SK-N-SH (cell line): Measurements from ENCODE around the gene ZIM2. TPM values are rescaled to one million over a fixed set of nuclear protein-coding genes. Genes with fewer than 3 reads are reported as not detected.

Source experiments
- CTCF ChIA-PET: fragments of 300-600, 350-600 bp; formaldehyde crosslinking; extraction: SDS; loops from one replicate; lab custom pipeline; 2021; lab: Yijun Ruan, JAX
- POLR2A ChIA-PET: fragments of 350-600 bp; sonication (Branson Sonifier 250); formaldehyde crosslinking; extraction: SDS; loops from one replicate; lab custom pipeline; 2020; ENCODE audit warnings: antibody characterized with exemption, inconsistent platforms; lab: Yijun Ruan, JAX
- DNase-seq: peaks from one replicate; pipeline ENCODE4 v3.0.0; 2012
- H2AFZ ChIP-seq: fragments of 200-600 bp; sonication (generic); 2 replicates; pipeline ENCODE4 v1.8.1; 2016; ENCODE audit warnings: antibody characterized with exemption, mild to moderate bottlenecking, low read depth
- H3F3A ChIP-seq: fragments of 200-600 bp; sonication (generic); replicated peaks from 2 replicates; pipeline ENCODE3; 2016; ENCODE audit warnings: antibody characterized with exemption, mild to moderate bottlenecking; ENCODE audit not compliant: insufficient read depth
- H3K27ac ChIP-seq, 2 experiments: fragments of 200-500 bp in 1 of 2; fragments of 200-600 bp in 1 of 2; sonication (Bioruptor generic) in 1 of 2; sonication (generic), shearing (Covaris generic) in 1 of 2; 2 replicates each; pipeline versions ENCODE4 v1.5.1 to v1.6.1; 2014 to 2016; ENCODE audit warnings: low read depth in 2 of 2, inconsistent platforms in 1 of 2, low read length in 1 of 2, mild to moderate bottlenecking in 1 of 2, mixed read lengths in 1 of 2
- H3K27me3 ChIP-seq: fragments of 200-600 bp; sonication (generic), shearing (Covaris generic); 2 replicates; pipeline ENCODE4 v1.6.1; 2016; ENCODE audit warnings: mixed run types; ENCODE audit not compliant: insufficient read depth
- H3K36me3 ChIP-seq, 2 experiments: fragments of 200-500 bp in 1 of 2; fragments of 200-600 bp in 1 of 2; sonication (Bioruptor generic) in 1 of 2; sonication (generic) in 1 of 2; replicated peaks in 1 of 2; 2 replicates each; pipeline versions ENCODE3 to v1.5.1; 2014 to 2016; ENCODE audit warnings: low read length in 1 of 2, mild to moderate bottlenecking in 1 of 2; ENCODE audit not compliant: insufficient read depth in 2 of 2, control insufficient read depth in 1 of 2
- H3K4me1 ChIP-seq, 2 experiments: fragments of 200-500 bp in 1 of 2; fragments of 200-600 bp in 1 of 2; sonication (Bioruptor generic) in 1 of 2; sonication (generic), shearing (Covaris generic) in 1 of 2; 2 replicates each; pipeline versions ENCODE4 v1.5.1 to v1.6.1; 2014 to 2016; ENCODE audit warnings: low read depth in 1 of 2, low read length in 1 of 2, mixed run types in 1 of 2; ENCODE audit not compliant: insufficient read depth in 2 of 2, control insufficient read depth in 1 of 2
- H3K4me2 ChIP-seq: fragments of 200-600 bp; sonication (generic), shearing (Covaris generic); 2 replicates; pipeline ENCODE4 v1.6.1; 2017; ENCODE audit warnings: mixed run types
- H3K4me3 ChIP-seq, 2 experiments: fragments of 200-500 bp in 1 of 2; fragments of 200-600 bp in 1 of 2; sonication (Bioruptor generic) in 1 of 2; sonication (generic), shearing (Covaris generic) in 1 of 2; 2 replicates each; pipeline versions ENCODE4 v1.5.1 to v1.8.1; 2014 to 2016; ENCODE audit warnings: low read depth in 2 of 2, inconsistent platforms in 1 of 2, low read length in 1 of 2, mild to moderate bottlenecking in 1 of 2, mixed read lengths in 1 of 2, moderate library complexity in 1 of 2
- H3K79me2 ChIP-seq: fragments of 200-600 bp; sonication (generic); 2 replicates; pipeline ENCODE4 v1.8.1; 2017; ENCODE audit warnings: mild to moderate bottlenecking; ENCODE audit not compliant: insufficient read depth
- H3K9ac ChIP-seq: fragments of 200-600 bp; sonication (generic); 2 replicates; pipeline ENCODE4 v1.6.1; 2017; ENCODE audit warnings: mixed run types
- H3K9me2 ChIP-seq: fragments of 200-600 bp; sonication (generic); 2 replicates; pipeline ENCODE4 v1.6.1; 2017; ENCODE audit warnings: mixed run types
- H3K9me3 ChIP-seq: fragments of 200-600 bp; sonication (generic); 2 replicates; pipeline ENCODE4 v1.6.1; 2017; ENCODE audit warnings: mixed run types, mild to moderate bottlenecking, moderate library complexity
- H4K20me1 ChIP-seq: fragments of 200-600 bp; sonication (generic); 2 replicates; pipeline ENCODE4 v1.6.1; 2017; ENCODE audit warnings: mild to moderate bottlenecking, mixed run types; ENCODE audit not compliant: insufficient read depth
- MEF2A ChIP-seq: IDR thresholded peaks from 2 replicates; pipeline ENCODE4 v1.4.0; 2012; ENCODE audit warnings: low read depth, borderline replicate concordance
- MXI1 ChIP-seq: IDR thresholded peaks from 2 replicates; pipeline ENCODE4 v1.6.1; 2012; ENCODE audit warnings: mild to moderate bottlenecking, low read depth, low read length, improper control_type of control experiment
- NFIC ChIP-seq: IDR thresholded peaks from 2 replicates; pipeline ENCODE4 v1.4.0; 2012; ENCODE audit warnings: borderline replicate concordance
- PBX3 ChIP-seq: IDR thresholded peaks from 2 replicates; pipeline ENCODE4; 2012
- RFX5 ChIP-seq: IDR thresholded peaks from 2 replicates; pipeline ENCODE4 v1.6.1; 2012; ENCODE audit warnings: mild to moderate bottlenecking, improper control_type of control experiment, low read length
- TEAD4 ChIP-seq: IDR thresholded peaks from 2 replicates; pipeline ENCODE4 v1.4.0; 2012; ENCODE audit warnings: mild to moderate bottlenecking, borderline replicate concordance; ENCODE audit not compliant: insufficient read depth
- USF1 ChIP-seq: IDR thresholded peaks from 2 replicates; pipeline ENCODE4 v1.4.0; 2012; ENCODE audit warnings: low read depth, borderline replicate concordance
- ZBTB33 ChIP-seq: IDR thresholded peaks from 2 replicates; pipeline ENCODE4 v1.4.0; 2012; ENCODE audit warnings: low read depth, borderline replicate concordance
- WGBS: methylation state at CpG from one replicate; pipeline ENCODE4 v1.1.6; 2017; ENCODE audit warnings: low lambda C conversion rate; 5-methylcytosine and 5-hydroxymethylcytosine counted together
- polyA plus RNA-seq, 3 experiments: library from polyadenylated mRNA; depleted of rRNA; stranded (reverse); fragments of >200 nt; gene quantifications; 2 replicates each; pipeline ENCODE4 v1.2.3, GENCODE V29; 2012
- TF ChIP-seq, protein P1 (sequence below): fragments of 150-350 bp; IDR thresholded peaks from 2 replicates; pipeline ENCODE4 v1.6.1; 2016; ENCODE audit warnings: mild to moderate bottlenecking, low read depth, low read length

Gene ZIM2
- polyA plus RNA-seq, 1 of the 3 experiments (the other 2 are of a cell fraction): not detected

- no peak overlapping the region for H3K4me2 ChIP-seq
- no peak for DNase-seq
- H3K9ac ChIP-seq: no peak overlapping the region
- no peaks in the 10 kb centered on the region for H3K9me2 ChIP-seq
- H3F3A ChIP-seq: no peaks in the 10 kb centered on the region
- no peaks in the 10 kb centered on the region for H4K20me1 ChIP-seq
- no peaks in the 10 kb centered on the region for H3K79me2 ChIP-seq
- no peaks in the 10 kb centered on the region for H3K36me3 ChIP-seq
- H3K27ac ChIP-seq: no peak overlapping the region
- TF ChIP-seq MEF2A (no peak), NFIC (no peak)
- H3K9me3 ChIP-seq: no peaks in the 10 kb centered on the region
- H2AFZ ChIP-seq: no peak overlapping the region
- no peak overlapping the region for H3K4me3 ChIP-seq
- H3K27me3 ChIP-seq: no peaks in the 10 kb centered on the region
- POLR2A ChIA-PET: no interaction called here
- peaks cover 0 to 2% of the 10 kb centered on the region in 2 experiments; a peak in 1 of 4 replicates for H3K4me1 ChIP-seq
- WGBS: 56% methylated on average over 9 of the region's 9 CpGs
- CTCF ChIA-PET: interaction anchor here (3.4 kb wide), 1 partner anchor 87 kb away, joined by 70 read pairs; no protein-coding TSS in a partner anchor
These were observed 4.5 kb downstream of the ZIM2 start for GRCh38 chr19:56836059-56836458.

- no peaks in the 10 kb centered on the region for H3K79me2 ChIP-seq
- POLR2A ChIA-PET: no interaction called here
- no peak for TF ChIP-seq TEAD4
- no peak for TF ChIP-seq MXI1
- TF ChIP-seq ZBTB33: no peak
- TF ChIP-seq USF1: no peak
- no peak for TF ChIP-seq RFX5
- TF ChIP-seq, protein P1, sequence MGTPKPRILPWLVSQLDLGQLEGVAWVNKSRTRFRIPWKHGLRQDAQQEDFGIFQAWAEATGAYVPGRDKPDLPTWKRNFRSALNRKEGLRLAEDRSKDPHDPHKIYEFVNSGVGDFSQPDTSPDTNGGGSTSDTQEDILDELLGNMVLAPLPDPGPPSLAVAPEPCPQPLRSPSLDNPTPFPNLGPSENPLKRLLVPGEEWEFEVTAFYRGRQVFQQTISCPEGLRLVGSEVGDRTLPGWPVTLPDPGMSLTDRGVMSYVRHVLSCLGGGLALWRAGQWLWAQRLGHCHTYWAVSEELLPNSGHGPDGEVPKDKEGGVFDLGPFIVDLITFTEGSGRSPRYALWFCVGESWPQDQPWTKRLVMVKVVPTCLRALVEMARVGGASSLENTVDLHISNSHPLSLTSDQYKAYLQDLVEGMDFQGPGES: no peak
- TF ChIP-seq PBX3: no peak
- TF ChIP-seq, all 33 proteins: peak for 0
- CTCF ChIA-PET: no interaction called here
- Histone ChIP-seq H3F3A (no peaks in the 10 kb centered on the region), H3K27ac (no peak overlapping the region), H3K4me2 (no peak overlapping the region), H3K27me3 (no peaks in the 10 kb centered on the region), H4K20me1 (no peaks in the 10 kb centered on the region), H3K36me3 (no peaks in the 10 kb centered on the region), H2AFZ (no peak overlapping the region), H3K9me3 (no peaks in the 10 kb centered on the region), H3K9me2 (no peaks in the 10 kb centered on the region), H3K9ac (no peak overlapping the region), H3K4me3 (no peak overlapping the region), H3K4me1 (peaks cover 0 to 2% of the 10 kb centered on the region in 2 experiments; a peak in 1 of 4 replicates)
- no peak for DNase-seq
These were observed 5.1 kb downstream of the ZIM2 start for GRCh38 chr19:56835401-56835800.
